Measurements from ENCODE around the gene ATP5F1C.

Gene ATP5F1C

GRCh38 chr10:7818295-7819120 lies 30.5 kb downstream of the ATP5F1C start, which contains the start of gene TAF3:
Gene TAF3, plus strand, starts transcription at chr10:7818505. Its CDS starts 205 bp downstream, at chr10:7818710.
- peak; percentile 70 for DNase-seq (ENCODE audit: low read depth)
- peak within 1 kb of the TSS; percentile 91 for H3K4me3 ChIP-seq (ENCODE audit: low read depth, low read length)
- TF ChIP-seq CTCF (IDR thresholded peaks at IDR 0.05; ENCODE audit: control insufficient read depth, extremely low read depth, insufficient read depth), result no peak

- H3K4me3 ChIP-seq (ENCODE audit: low read depth, low read length), result peak overlapping the region; percentile 91
- DNase-seq (ENCODE audit: low read depth), result no peak
- TF ChIP-seq CTCF (IDR thresholded peaks at IDR 0.05; ENCODE audit: control insufficient read depth, extremely low read depth, insufficient read depth), result peak; percentile 60
Observed at GRCh38 chr10:7819121-7819460, 31.1 kb downstream of the ATP5F1C start.

DNA sequence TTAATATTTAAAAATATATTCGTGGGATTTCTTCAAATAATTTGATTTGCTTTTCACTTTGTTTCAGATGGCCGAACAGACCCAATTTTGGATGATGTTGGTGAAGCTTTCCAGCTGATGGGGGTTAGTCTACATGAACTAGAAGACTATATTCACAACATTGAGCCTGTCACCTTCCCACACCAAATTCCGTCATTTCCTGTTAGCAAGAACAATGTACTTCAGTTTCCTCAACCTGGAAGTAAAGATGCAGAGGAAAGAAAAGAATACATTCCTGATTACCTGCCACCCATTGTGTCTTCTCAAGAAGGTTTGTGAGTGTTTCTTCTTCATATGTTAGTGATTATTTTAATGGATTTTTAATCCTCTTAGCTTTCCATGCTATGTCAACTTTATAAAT lies 36.3 kb downstream of the ATP5F1C start:
- DNase-seq (ENCODE audit: low read depth), result no peak
- no peak overlapping the region for H3K4me3 ChIP-seq (ENCODE audit: low read depth, low read length)
- no peak for TF ChIP-seq CTCF (IDR thresholded peaks at IDR 0.05; ENCODE audit: control insufficient read depth, extremely low read depth, insufficient read depth)

DNA sequence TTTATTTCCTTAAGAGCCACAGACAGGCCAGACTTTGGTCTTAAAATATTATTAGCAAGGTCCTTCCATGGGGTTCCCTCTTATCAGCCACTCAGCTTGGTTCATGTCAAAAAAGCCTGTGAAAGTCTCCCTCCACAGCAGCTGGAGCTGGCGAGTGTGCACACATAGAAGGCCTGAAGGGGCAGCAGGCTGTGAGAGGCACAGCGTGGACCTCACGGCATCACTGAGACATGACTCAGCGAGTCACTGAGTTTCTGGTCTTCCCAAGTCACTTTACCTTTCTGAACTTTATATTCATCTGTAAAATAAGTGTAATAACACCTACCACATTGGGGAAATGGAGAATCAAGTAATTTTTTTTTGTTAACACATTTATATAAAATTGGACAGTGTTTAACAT lies 39.0 kb downstream of the ATP5F1C start:
- no peak for DNase-seq (ENCODE audit: low read depth)
- no peak overlapping the region for H3K4me3 ChIP-seq (ENCODE audit: low read depth, low read length)
- TF ChIP-seq CTCF (IDR thresholded peaks at IDR 0.05; ENCODE audit: control insufficient read depth, extremely low read depth, insufficient read depth), result no peak

DNA sequence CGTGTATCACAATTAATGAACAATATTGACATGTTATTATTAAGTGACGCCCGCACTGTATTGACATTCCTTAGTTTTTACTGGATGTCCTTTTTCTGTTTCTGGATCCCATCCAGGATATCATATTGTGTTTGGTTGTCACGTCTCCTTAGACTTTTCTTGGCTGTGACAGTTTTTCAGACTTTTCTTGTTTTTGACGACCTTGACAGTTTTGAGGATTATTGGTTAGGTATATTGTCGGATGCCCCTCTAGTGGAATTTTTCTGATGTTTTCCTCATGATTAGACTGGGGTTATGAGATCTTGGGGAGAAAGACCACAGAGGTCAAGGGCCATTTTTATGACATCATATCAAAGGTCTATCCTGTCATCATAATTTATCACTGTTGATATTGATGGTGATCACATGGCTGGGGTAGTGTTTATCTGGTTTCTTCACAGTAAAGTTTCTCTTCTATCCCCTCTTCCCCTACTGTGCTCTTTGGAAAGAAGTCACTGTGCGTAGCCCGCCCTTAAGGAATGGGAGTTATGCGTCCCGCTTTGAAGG lies 41.4 kb downstream of the ATP5F1C start:
- TF ChIP-seq CTCF (IDR thresholded peaks at IDR 0.05; ENCODE audit: control insufficient read depth, extremely low read depth, insufficient read depth), result no peak
- H3K4me3 ChIP-seq (ENCODE audit: low read depth, low read length), result no peak overlapping the region
- DNase-seq (ENCODE audit: low read depth), result no peak

DNA sequence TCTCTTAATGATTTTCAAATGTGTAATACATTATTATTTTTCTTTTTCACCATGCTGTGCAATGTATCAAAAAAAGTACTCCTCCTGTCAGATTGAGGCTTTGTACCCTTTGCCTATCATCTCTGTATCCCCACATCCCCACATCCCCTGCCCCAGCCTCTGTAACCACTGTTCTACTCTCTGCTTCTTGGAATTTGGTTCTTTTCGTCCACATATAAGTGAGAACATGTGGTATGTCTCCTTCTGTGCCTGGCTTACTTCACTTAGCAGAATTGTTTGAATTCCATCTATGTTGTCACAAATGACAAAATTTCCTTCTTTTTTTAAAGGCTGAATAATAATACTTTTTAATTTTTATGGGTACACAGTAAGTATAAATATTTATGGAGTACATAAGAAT lies 44.1 kb downstream of the ATP5F1C start:
- DNase-seq (ENCODE audit: low read depth), result no peak
- H3K4me3 ChIP-seq (ENCODE audit: low read depth, low read length), result no peak overlapping the region
- TF ChIP-seq CTCF (IDR thresholded peaks at IDR 0.05; ENCODE audit: control insufficient read depth, extremely low read depth, insufficient read depth), result no peak
